ENCODE results near the gene PHKG1. TPM values are rescaled to one million over a fixed set of nuclear protein-coding genes. Genes with fewer than 3 reads are reported as not detected.

PHKG1 gene
- total RNA-seq, 1 experiment from 2014 or later: not detected

- no peaks in the 10 kb centered on the region for H3K4me1 Mint-ChIP-seq
- no peak for ATAC-seq
- peaks cover 52% of the 10 kb centered on the region for H3K36me3 Mint-ChIP-seq
- CTCF ChIA-PET: no interaction called here
- POLR2A ChIA-PET: interaction anchor here (0.6 kb wide), 1 partner anchor 60 kb away, joined by 5 read pairs; no protein-coding TSS in a partner anchor
- no peak overlapping the region for H3K4me3 Mint-ChIP-seq
- peaks cover 6% of the 10 kb centered on the region for H3K27me3 Mint-ChIP-seq (ENCODE audit: low read depth)
- TF ChIP-seq ZNF232 (CRISPR knock-in tag; IDR thresholded peaks at IDR 0.05) (no peak), TCF7 (CRISPR knock-in tag; IDR thresholded peaks at IDR 0.05; ENCODE audit: low read depth) (no peak), ZNF138 (CRISPR knock-in tag; conservative IDR thresholded peaks at IDR 0.05) (no peak), TEAD1 (CRISPR knock-in tag; IDR thresholded peaks at IDR 0.05) (no peak), FOXP4 (CRISPR knock-in tag; IDR thresholded peaks at IDR 0.05) (no peak), SOX15 (CRISPR knock-in tag; IDR thresholded peaks at IDR 0.05) (no peak), PRRX2 (CRISPR knock-in tag; IDR thresholded peaks at IDR 0.05) (no peak), USF2 (CRISPR knock-in tag; IDR thresholded peaks at IDR 0.05) (no peak), FOXJ3 (CRISPR knock-in tag; IDR thresholded peaks at IDR 0.05; ENCODE audit: borderline replicate concordance) (no peak)
- H3K9me3 Mint-ChIP-seq: peaks cover 56% of the 10 kb centered on the region
- DNase-seq (ENCODE audit: low spot score): no peak
- H3K27ac Mint-ChIP-seq: no peak overlapping the region
Measured at GRCh38 chr7:56124981-56125380, 32.2 kb upstream of the PHKG1 start.

DNA sequence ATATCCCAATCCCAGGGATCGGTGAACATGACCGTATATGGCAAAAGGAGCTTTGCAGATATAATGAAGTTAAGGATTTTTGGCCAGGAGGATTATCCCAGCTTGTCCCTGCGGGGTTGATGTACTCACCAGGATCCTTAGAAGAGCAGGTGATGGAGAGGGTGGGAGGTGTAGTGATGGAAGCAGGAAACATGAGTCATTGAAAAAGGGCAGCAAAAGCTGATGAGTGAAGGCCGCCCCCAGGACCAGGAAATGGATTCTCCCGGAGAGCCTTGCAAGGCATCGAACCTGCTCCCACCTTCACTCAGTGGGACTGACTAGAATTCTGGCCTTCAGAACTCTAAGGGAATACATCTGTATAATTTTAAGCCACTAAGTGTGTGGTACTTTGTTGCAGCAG lies 28.7 kb upstream of the PHKG1 start:
- POLR2A ChIA-PET: no interaction called here
- H3K4me1 Mint-ChIP-seq: no peaks in the 10 kb centered on the region
- H3K9me3 Mint-ChIP-seq: peaks cover 70% of the 10 kb centered on the region
- no peak overlapping the region for H3K4me3 Mint-ChIP-seq
- H3K36me3 Mint-ChIP-seq: peaks cover 65% of the 10 kb centered on the region
- H3K27me3 Mint-ChIP-seq (ENCODE audit: low read depth): peaks cover 14% of the 10 kb centered on the region
- ATAC-seq: no peak
- DNase-seq (ENCODE audit: low spot score): no peak
- CTCF ChIA-PET: no interaction called here
- TF ChIP-seq ERG (CRISPR knock-in tag; IDR thresholded peaks at IDR 0.05): no peak
- TF ChIP-seq NFYB (CRISPR knock-in tag; conservative IDR thresholded peaks at IDR 0.05; ENCODE audit: low read depth): no peak
- TF ChIP-seq E2F1 (CRISPR knock-in tag; IDR thresholded peaks at IDR 0.05): no peak
- TF ChIP-seq, protein P1, sequence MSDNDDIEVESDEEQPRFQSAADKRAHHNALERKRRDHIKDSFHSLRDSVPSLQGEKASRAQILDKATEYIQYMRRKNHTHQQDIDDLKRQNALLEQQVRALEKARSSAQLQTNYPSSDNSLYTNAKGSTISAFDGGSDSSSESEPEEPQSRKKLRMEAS (CRISPR knock-in tag; IDR thresholded peaks at IDR 0.05): no peak
- no peak for TF ChIP-seq FOXK1 (CRISPR knock-in tag; IDR thresholded peaks at IDR 0.05)
- TF ChIP-seq ELF4 (CRISPR knock-in tag; IDR thresholded peaks at IDR 0.05; ENCODE audit: low read depth): no peak
- TF ChIP-seq TEAD1 (CRISPR knock-in tag; IDR thresholded peaks at IDR 0.05): no peak
- no peak for TF ChIP-seq ZNF396 (CRISPR knock-in tag; IDR thresholded peaks at IDR 0.05; ENCODE audit: borderline replicate concordance)
- TF ChIP-seq, protein P2, sequence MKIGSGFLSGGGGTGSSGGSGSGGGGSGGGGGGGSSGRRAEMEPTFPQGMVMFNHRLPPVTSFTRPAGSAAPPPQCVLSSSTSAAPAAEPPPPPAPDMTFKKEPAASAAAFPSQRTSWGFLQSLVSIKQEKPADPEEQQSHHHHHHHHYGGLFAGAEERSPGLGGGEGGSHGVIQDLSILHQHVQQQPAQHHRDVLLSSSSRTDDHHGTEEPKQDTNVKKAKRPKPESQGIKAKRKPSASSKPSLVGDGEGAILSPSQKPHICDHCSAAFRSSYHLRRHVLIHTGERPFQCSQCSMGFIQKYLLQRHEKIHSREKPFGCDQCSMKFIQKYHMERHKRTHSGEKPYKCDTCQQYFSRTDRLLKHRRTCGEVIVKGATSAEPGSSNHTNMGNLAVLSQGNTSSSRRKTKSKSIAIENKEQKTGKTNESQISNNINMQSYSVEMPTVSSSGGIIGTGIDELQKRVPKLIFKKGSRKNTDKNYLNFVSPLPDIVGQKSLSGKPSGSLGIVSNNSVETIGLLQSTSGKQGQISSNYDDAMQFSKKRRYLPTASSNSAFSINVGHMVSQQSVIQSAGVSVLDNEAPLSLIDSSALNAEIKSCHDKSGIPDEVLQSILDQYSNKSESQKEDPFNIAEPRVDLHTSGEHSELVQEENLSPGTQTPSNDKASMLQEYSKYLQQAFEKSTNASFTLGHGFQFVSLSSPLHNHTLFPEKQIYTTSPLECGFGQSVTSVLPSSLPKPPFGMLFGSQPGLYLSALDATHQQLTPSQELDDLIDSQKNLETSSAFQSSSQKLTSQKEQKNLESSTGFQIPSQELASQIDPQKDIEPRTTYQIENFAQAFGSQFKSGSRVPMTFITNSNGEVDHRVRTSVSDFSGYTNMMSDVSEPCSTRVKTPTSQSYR (CRISPR knock-in tag; IDR thresholded peaks at IDR 0.05): no peak
- TF ChIP-seq, protein P3, sequence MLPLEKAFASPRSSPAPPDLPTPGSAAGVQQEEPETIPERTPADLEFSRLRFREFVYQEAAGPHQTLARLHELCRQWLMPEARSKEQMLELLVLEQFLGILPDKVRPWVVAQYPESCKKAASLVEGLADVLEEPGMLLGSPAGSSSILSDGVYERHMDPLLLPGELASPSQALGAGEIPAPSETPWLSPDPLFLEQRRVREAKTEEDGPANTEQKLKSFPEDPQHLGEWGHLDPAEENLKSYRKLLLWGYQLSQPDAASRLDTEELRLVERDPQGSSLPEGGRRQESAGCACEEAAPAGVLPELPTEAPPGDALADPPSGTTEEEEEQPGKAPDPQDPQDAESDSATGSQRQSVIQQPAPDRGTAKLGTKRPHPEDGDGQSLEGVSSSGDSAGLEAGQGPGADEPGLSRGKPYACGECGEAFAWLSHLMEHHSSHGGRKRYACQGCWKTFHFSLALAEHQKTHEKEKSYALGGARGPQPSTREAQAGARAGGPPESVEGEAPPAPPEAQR (CRISPR knock-in tag; IDR thresholded peaks at IDR 0.05): no peak
- no peak for TF ChIP-seq NFE2L1 (CRISPR knock-in tag; IDR thresholded peaks at IDR 0.05)
- TF ChIP-seq JAZF1 (CRISPR knock-in tag; IDR thresholded peaks at IDR 0.05): no peak
- no peak for TF ChIP-seq IRF1 (CRISPR knock-in tag; IDR thresholded peaks at IDR 0.05)
- TF ChIP-seq NR3C1 (CRISPR knock-in tag; conservative IDR thresholded peaks at IDR 0.05; ENCODE audit: low read depth): no peak
- TF ChIP-seq E2F5 (CRISPR knock-in tag; IDR thresholded peaks at IDR 0.05): no peak
- no peak for TF ChIP-seq SOX15 (CRISPR knock-in tag; IDR thresholded peaks at IDR 0.05)
- TF ChIP-seq SMAD3 (CRISPR knock-in tag; IDR thresholded peaks at IDR 0.05; ENCODE audit: borderline replicate concordance): no peak
- no peak for TF ChIP-seq JUN (CRISPR knock-in tag; IDR thresholded peaks at IDR 0.05)
- TF ChIP-seq SMAD4 (CRISPR knock-in tag; IDR thresholded peaks at IDR 0.05): no peak
- H3K27ac Mint-ChIP-seq: no peak overlapping the region

Data from WTC11 (cell line).